ENCODE results near the gene CEMP1. TPM values are rescaled to one million over a fixed set of nuclear protein-coding genes. Genes with fewer than 3 reads are reported as not detected.

Gene CEMP1
- total and polyA plus RNA-seq, 10 of the 15 experiments (the other 5 are each of a cell fraction or from before 2014, with no cell fraction given), result 0.05 to 8.2 (median 1.5) TPM; not detected in 5

DNA sequence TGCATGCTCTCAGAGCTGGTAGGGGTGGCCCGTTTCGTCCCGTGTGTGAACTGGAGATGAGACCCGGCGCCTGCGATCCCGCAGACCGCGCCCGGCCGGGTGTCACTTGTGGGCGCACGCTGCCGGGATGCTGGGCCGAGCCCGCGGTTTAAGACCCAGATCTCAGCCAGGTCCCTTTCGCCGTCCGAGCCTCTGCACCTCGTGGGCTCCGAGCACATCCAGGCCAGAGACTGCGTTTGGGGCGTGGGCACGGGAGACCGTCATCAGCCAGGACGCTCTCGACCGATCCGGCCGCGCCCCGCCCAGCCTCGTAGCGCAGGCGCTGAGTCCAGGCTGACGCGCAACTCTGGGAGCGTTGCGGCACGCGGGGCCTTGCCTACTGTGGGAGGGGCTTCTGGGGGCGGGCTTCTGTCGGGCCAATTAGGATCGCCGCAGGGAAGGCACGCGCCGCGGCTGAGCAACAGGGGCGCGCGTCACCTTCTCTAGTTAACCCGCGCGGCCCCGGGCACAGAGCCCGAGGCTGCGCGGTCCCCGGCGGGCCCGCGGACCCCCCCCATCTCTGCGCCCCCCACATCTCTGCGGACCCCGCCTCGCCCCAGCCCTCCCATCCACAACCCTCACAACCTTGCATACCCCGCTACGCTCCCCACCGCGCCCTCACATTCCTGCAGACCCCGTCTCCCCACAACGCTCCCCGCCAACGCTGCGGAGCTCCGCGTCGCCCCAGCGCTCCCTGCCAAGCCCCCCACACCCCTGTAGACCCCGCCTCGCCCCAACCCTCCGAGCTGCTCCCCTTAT, 687 bp upstream of the CEMP1 start (continued):
- no peak for TF ChIP-seq ZZZ3 (IDR thresholded peaks at IDR 0.05; ENCODE audit: control insufficient read depth, insufficient read length, low read depth)
- TF ChIP-seq CEBPB (IDR thresholded peaks at IDR 0.05; ENCODE audit: borderline replicate concordance in 1 of 2, low read depth in 2 of 2, low read length in 2 of 2), result no peak
- TF ChIP-seq, protein P1, sequence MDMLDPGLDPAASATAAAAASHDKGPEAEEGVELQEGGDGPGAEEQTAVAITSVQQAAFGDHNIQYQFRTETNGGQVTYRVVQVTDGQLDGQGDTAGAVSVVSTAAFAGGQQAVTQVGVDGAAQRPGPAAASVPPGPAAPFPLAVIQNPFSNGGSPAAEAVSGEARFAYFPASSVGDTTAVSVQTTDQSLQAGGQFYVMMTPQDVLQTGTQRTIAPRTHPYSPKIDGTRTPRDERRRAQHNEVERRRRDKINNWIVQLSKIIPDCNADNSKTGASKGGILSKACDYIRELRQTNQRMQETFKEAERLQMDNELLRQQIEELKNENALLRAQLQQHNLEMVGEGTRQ (IDR thresholded peaks at IDR 0.05; ENCODE audit: borderline replicate concordance, low read depth, low read length), result peak; percentile 38
- TF ChIP-seq CBX5 (IDR thresholded peaks at IDR 0.05; ENCODE audit: low read depth), result no peak
- peak; percentile 22; the same call in 1 of the 2 replicates for TF ChIP-seq MTA3 (IDR thresholded peaks at IDR 0.05; ENCODE audit: borderline replicate concordance, low read length)
- no peak for TF ChIP-seq RFX5 (IDR thresholded peaks at IDR 0.05; ENCODE audit: low read depth, low read length)
- no peak for TF ChIP-seq BCL11A (IDR thresholded peaks at IDR 0.05; ENCODE audit: low read depth, low read length)
- TF ChIP-seq STAT3 (IDR thresholded peaks at IDR 0.05; ENCODE audit: low read depth, low read length), result no peak
- TF ChIP-seq ZNF24 (IDR thresholded peaks at IDR 0.05), result no peak
- TF ChIP-seq, protein P2, sequence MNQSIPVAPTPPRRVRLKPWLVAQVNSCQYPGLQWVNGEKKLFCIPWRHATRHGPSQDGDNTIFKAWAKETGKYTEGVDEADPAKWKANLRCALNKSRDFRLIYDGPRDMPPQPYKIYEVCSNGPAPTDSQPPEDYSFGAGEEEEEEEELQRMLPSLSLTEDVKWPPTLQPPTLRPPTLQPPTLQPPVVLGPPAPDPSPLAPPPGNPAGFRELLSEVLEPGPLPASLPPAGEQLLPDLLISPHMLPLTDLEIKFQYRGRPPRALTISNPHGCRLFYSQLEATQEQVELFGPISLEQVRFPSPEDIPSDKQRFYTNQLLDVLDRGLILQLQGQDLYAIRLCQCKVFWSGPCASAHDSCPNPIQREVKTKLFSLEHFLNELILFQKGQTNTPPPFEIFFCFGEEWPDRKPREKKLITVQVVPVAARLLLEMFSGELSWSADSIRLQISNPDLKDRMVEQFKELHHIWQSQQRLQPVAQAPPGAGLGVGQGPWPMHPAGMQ (IDR thresholded peaks at IDR 0.05; ENCODE audit: borderline replicate concordance), result no peak
